Stomach (tissue), 9 donors: ENCODE results near the gene PTTG1IP2. TPM values are rescaled to one million over a fixed set of nuclear protein-coding genes. Genes with fewer than 3 reads are reported as not detected.

Experiments used
- DNase-seq, 2 donors: peaks; one replicate each; pipeline versions ENCODE4 v3.0.0 to v3.0.0-alpha.2; 2013 to 2019
- H3K27ac ChIP-seq, 5 donors: fragments of 200-600 bp in 4 of 5; sonication (generic) in 4 of 5; one replicate each; pipeline ENCODE4 v1.5.1; 2013 to 2019; ENCODE audit warnings: mild to moderate bottlenecking in 1 of 5, moderate library complexity in 1 of 5
- H3K27me3 ChIP-seq, 3 donors: fragments of 200-600 bp; sonication (generic); one replicate each; pipeline ENCODE4 v1.5.1; 2017 to 2019; ENCODE audit warnings: mixed run types in 1 of 3
- H3K36me3 ChIP-seq, 4 donors: fragments of 200-600 bp; sonication (generic); 1 replicate in 3 of 4; 2 replicates in 1 of 4; pipeline ENCODE4 v1.5.1; 2016 to 2019
- H3K4me1 ChIP-seq, 4 donors: fragments of 200-600 bp; sonication (generic); one replicate each; pipeline ENCODE4 v1.5.1; 2016 to 2019
- H3K4me3 ChIP-seq, 4 donors: fragments of 200-600 bp; sonication (generic) in 3 of 4; one replicate each; pipeline ENCODE4 v1.5.1; 2016 to 2019; ENCODE audit warnings: mild to moderate bottlenecking in 1 of 4
- H3K9me3 ChIP-seq, 4 donors: fragments of 200-600 bp; sonication (generic); one replicate each; pipeline ENCODE4 v1.5.1; 2016 to 2019
- CTCF ChIP-seq, 7 experiments: fragments of 450-650 bp in 4 of 7; fragments of 200-600 bp in 3 of 7; sonication (generic) in 3 of 7; IDR thresholded peaks; one replicate each; pipeline ENCODE4 v1.5.1; 2016 to 2019; ENCODE audit warnings: antibody characterized with exemption in 7 of 7, control low read depth in 2 of 7, mild to moderate bottlenecking in 1 of 7
- EP300 ChIP-seq: sonication (generic); formaldehyde crosslinking; IDR thresholded peaks from one replicate; pipeline ENCODE4 v1.6.1; 2017; ENCODE audit warnings: antibody characterized with exemption
- POLR2A ChIP-seq, 4 donors: fragments of 450-650 bp; IDR thresholded peaks; one replicate each; pipeline ENCODE4 v1.6.1; 2016; ENCODE audit warnings: antibody characterized with exemption in 4 of 4, control low read depth in 2 of 4, mild to moderate bottlenecking in 1 of 4, moderate library complexity in 1 of 4
- POLR2AphosphoS5 ChIP-seq, 3 donors: sonication (generic); formaldehyde crosslinking; IDR thresholded peaks; one replicate each; pipeline ENCODE4 v1.6.1; 2016; ENCODE audit warnings: antibody characterized with exemption in 3 of 3
- WGBS, 5 donors: extraction: QIAGEN DNeasy Blood & Tissue Kit in 3 of 5; methylation state at CpG; one replicate each; pipeline versions ENCODE4 v1.1.5 to v1.1.7; 2013 to 2018; 5-methylcytosine and 5-hydroxymethylcytosine counted together
- intact Hi-C: fragments of 100-400 bp; cut with DNase I; formaldehyde crosslinking; loops from one replicate; pipeline ENCODE4 v1.15.1; 2023; ENCODE audit warnings: low total_unique reads
- polyA plus RNA-seq, 3 donors: library from polyadenylated mRNA; stranded (reverse); fragments of 200-250 nt; gene quantifications; one replicate each; pipeline ENCODE4 v1.2.3, GENCODE V29; 2013
- total RNA-seq, 5 donors: library from RNA; depleted of rRNA; stranded (reverse); fragments of >200 nt; gene quantifications; one replicate each; pipeline versions ENCODE4 v1.1.0 to v1.2.3, GENCODE V29; 2014 to 2016
- donor health status: healthy with polysubstance abuse.
- donor health status: Bipolar disorder and iron deficiency.
- donor health status: healthy.

The PTTG1IP2 gene
- total and polyA plus RNA-seq, 8 donors: not detected

GRCh38 chr7:90446137-90446899, 23.1 kb upstream of the PTTG1IP2 start:
- no peak overlapping the region for H3K27ac ChIP-seq
- intact Hi-C loops: no loop called here
- no peak for DNase-seq
- 55 to 72% (median 61%) methylated on average over 4 of the region's 4 CpGs for WGBS, 5 donors
- H3K4me3 ChIP-seq: no peak overlapping the region
- no peaks in the 10 kb centered on the region for H3K27me3 ChIP-seq
- H3K9me3 ChIP-seq: no peaks in the 10 kb centered on the region
- TF ChIP-seq EP300: no peak
- no peak for TF ChIP-seq POLR2A (IDR thresholded peaks at IDR 0.05)
- TF ChIP-seq POLR2AphosphoS5 (IDR thresholded peaks at IDR 0.05): no peak
- no peak for TF ChIP-seq CTCF (IDR thresholded peaks at IDR 0.05)
- no peaks in the 10 kb centered on the region for H3K4me1 ChIP-seq
- H3K36me3 ChIP-seq: no peaks in the 10 kb centered on the region

GRCh38 chr7:90453259-90453891, 16.1 kb upstream of the PTTG1IP2 start:
- peaks cover 0 to 12% (median 6%) of the 10 kb centered on the region in 4 donors for H3K4me1 ChIP-seq
- H3K27me3 ChIP-seq: no peaks in the 10 kb centered on the region
- no peak overlapping the region for H3K4me3 ChIP-seq
- DNase-seq: no peak
- no peaks in the 10 kb centered on the region for H3K36me3 ChIP-seq
- no peak overlapping the region for H3K27ac ChIP-seq
- no peaks in the 10 kb centered on the region for H3K9me3 ChIP-seq
- TF ChIP-seq POLR2AphosphoS5 (IDR thresholded peaks at IDR 0.05): no peak
- no peak for TF ChIP-seq POLR2A (IDR thresholded peaks at IDR 0.05)
- TF ChIP-seq EP300: no peak
- no peak for TF ChIP-seq CTCF (IDR thresholded peaks at IDR 0.05)
- intact Hi-C loops: no loop called here

- peaks cover 0 to 12% (median 6%) of the 10 kb centered on the region in 4 donors for H3K4me1 ChIP-seq
- no peak overlapping the region for H3K4me3 ChIP-seq
- DNase-seq: peak in 1 of 2 donors; percentile 12
- H3K27me3 ChIP-seq: no peaks in the 10 kb centered on the region
- no peaks in the 10 kb centered on the region for H3K9me3 ChIP-seq
- WGBS, 5 donors: 12 to 28% (median 24%) methylated on average over 1 of the region's 1 CpG
- TF ChIP-seq POLR2A (IDR thresholded peaks at IDR 0.05): no peak
- TF ChIP-seq CTCF (IDR thresholded peaks at IDR 0.05): no peak
- no peak for TF ChIP-seq POLR2AphosphoS5 (IDR thresholded peaks at IDR 0.05)
- TF ChIP-seq EP300: no peak
- H3K36me3 ChIP-seq: no peaks in the 10 kb centered on the region
- intact Hi-C loops: no loop called here
- no peak overlapping the region for H3K27ac ChIP-seq
Measured at GRCh38 chr7:90453931-90454330, 15.5 kb upstream of the PTTG1IP2 start.

- Histone ChIP-seq H3K4me3 (peak overlapping the region in 1 of 4 donors; percentile 1), H3K36me3 (no peaks in the 10 kb centered on the region), H3K27ac (no peak overlapping the region), H3K27me3 (no peaks in the 10 kb centered on the region), H3K4me1 (peaks cover 0 to 12% (median 6%) of the 10 kb centered on the region in 4 donors), H3K9me3 (no peaks in the 10 kb centered on the region)
- intact Hi-C loops: no loop called here
- DNase-seq: peak in 1 of 2 donors; percentile 72
- peak in 4 of 7 experiments; percentile 43 to 61 (median 54) for TF ChIP-seq CTCF (IDR thresholded peaks at IDR 0.05)
- TF ChIP-seq POLR2A (IDR thresholded peaks at IDR 0.05): no peak
- TF ChIP-seq POLR2AphosphoS5 (IDR thresholded peaks at IDR 0.05): no peak
- 28 to 36% (median 28%) methylated on average over 6 of the region's 6 CpGs for WGBS, 5 donors
Measured at GRCh38 chr7:90455163-90456030, 14.0 kb upstream of the PTTG1IP2 start.
